B cell (primary cell): Measurements from ENCODE around the gene SSR1.

Source experiments
- CTCF ChIP-seq: fragments of 200-600 bp; IDR thresholded peaks from one replicate; pipeline ENCODE4 v1.8.0; 2022; ENCODE audit warnings: antibody characterized with exemption, mild to moderate bottlenecking
- EZH2 ChIP-seq: IDR thresholded peaks from 2 replicates; pipeline ENCODE4 v1.6.1; 2012; ENCODE audit warnings: borderline replicate concordance, low read depth, mild to moderate bottlenecking, moderate library complexity, low read length; ENCODE audit not compliant: insufficient read depth, poor library complexity, severe bottlenecking

GRCh38 chr6:7335519-7335918 lies 22.5 kb upstream of the SSR1 start:
- TF ChIP-seq CTCF = no peak
- no peak for TF ChIP-seq EZH2
